GM12878 (cell line): ENCODE data around the gene IRX4.

Experiments
- ELK1 ChIP-seq: IDR thresholded peaks from 2 replicates; pipeline ENCODE4 v1.6.1; 2012; ENCODE audit warnings: low read depth, low read length, improper control_type of control experiment
- FOS ChIP-seq: IDR thresholded peaks from 3 replicates; pipeline ENCODE4 v1.6.1; 2011; ENCODE audit warnings: borderline replicate concordance; ENCODE audit not compliant: insufficient read length; ENCODE audit errors: extremely low read depth
- MYB ChIP-seq: fragments of 150-350 bp; IDR thresholded peaks from 2 replicates; pipeline ENCODE4 v1.6.1; 2014; ENCODE audit warnings: mild to moderate bottlenecking, low read depth, low read length, borderline replicate concordance
- NBN ChIP-seq: fragments of 450-650 bp; IDR thresholded peaks from 2 replicates; pipeline ENCODE4 v1.6.1; 2016
- NFYA ChIP-seq: IDR thresholded peaks from 2 replicates; pipeline ENCODE4 v1.6.1; 2011; ENCODE audit warnings: low read depth, mild to moderate bottlenecking, low read length, improper control_type of control experiment, borderline replicate concordance
- NRF1 ChIP-seq: conservative IDR thresholded peaks from 2 replicates; pipeline ENCODE4 v1.6.1; 2011; ENCODE audit warnings: mild to moderate bottlenecking, low read depth, low read length, improper control_type of control experiment
- RAD21 ChIP-seq: IDR thresholded peaks from 2 replicates; pipeline ENCODE4 v1.6.1; 2011; ENCODE audit warnings: mild to moderate bottlenecking, low read depth, low read length, moderate library complexity; ENCODE audit not compliant: insufficient read depth
- YY1 ChIP-seq: IDR thresholded peaks from 2 replicates; pipeline ENCODE4 v1.6.1; 2011; ENCODE audit warnings: low read depth, mild to moderate bottlenecking, low read length
- TF ChIP-seq, protein P1 (sequence below), 3 experiments: IDR thresholded peaks in 2 of 3; conservative IDR thresholded peaks in 1 of 3; 2 replicates each; pipeline ENCODE4 v1.5.1; 2011; ENCODE audit warnings: low read depth in 3 of 3, low read length in 3 of 3, mild to moderate bottlenecking in 3 of 3, control low read depth in 2 of 3, moderate library complexity in 2 of 3, inconsistent platforms in 1 of 3, mixed read lengths in 1 of 3; ENCODE audit not compliant: control insufficient read depth in 2 of 3, insufficient read depth in 1 of 3; ENCODE audit errors: extremely low read depth in 1 of 3

GRCh38 chr5:1887588-1888360, 5.0 kb upstream of the IRX4 start:
- TF ChIP-seq RAD21 (no peak), FOS (no peak), NRF1 (no peak), ELK1 (no peak), YY1 (no peak), NFYA (no peak), NBN (no peak), MYB (no peak)
- TF ChIP-seq, protein P1, sequence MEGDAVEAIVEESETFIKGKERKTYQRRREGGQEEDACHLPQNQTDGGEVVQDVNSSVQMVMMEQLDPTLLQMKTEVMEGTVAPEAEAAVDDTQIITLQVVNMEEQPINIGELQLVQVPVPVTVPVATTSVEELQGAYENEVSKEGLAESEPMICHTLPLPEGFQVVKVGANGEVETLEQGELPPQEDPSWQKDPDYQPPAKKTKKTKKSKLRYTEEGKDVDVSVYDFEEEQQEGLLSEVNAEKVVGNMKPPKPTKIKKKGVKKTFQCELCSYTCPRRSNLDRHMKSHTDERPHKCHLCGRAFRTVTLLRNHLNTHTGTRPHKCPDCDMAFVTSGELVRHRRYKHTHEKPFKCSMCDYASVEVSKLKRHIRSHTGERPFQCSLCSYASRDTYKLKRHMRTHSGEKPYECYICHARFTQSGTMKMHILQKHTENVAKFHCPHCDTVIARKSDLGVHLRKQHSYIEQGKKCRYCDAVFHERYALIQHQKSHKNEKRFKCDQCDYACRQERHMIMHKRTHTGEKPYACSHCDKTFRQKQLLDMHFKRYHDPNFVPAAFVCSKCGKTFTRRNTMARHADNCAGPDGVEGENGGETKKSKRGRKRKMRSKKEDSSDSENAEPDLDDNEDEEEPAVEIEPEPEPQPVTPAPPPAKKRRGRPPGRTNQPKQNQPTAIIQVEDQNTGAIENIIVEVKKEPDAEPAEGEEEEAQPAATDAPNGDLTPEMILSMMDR (IDR thresholded peaks at IDR 0.05 in 2 of 3, conservative IDR thresholded peaks at IDR 0.05 in 1 of 3; ENCODE audit: control insufficient read depth in 2 of 3, extremely low read depth in 1 of 3, insufficient read depth in 1 of 3, low read depth in 3 of 3, low read length in 3 of 3): no peak
